Measurements from ENCODE around the gene ATP2A1.
"Not testable (repeated sequence)": the region's sequence is repeated elsewhere in the genome, so short reads cannot be mapped to it uniquely, and the experiment has no call there.

ATP2A1 gene

GRCh38 chr16:28881565-28881964 is 3.3 kb downstream of the ATP2A1 start:
- not testable (repeated sequence) for DNase-seq (ENCODE audit: low read depth, low spot score)

GRCh38 chr16:28882551-28883160 is 4.4 kb downstream of the ATP2A1 start:
- DNase-seq (ENCODE audit: low read depth, low spot score): no peak

- no peak for DNase-seq (ENCODE audit: low read depth, low spot score)
Measured at GRCh38 chr16:28883221-28883996, 5.1 kb downstream of the ATP2A1 start.

GRCh38 chr16:28884045-28884444 is 5.8 kb downstream of the ATP2A1 start:
- no peak for DNase-seq (ENCODE audit: low read depth, low spot score)

GRCh38 chr16:28886945-28887344 is 8.7 kb downstream of the ATP2A1 start:
- no peak for DNase-seq (ENCODE audit: low read depth, low spot score)

- DNase-seq (ENCODE audit: low read depth, low spot score): not testable (repeated sequence)
Measured at GRCh38 chr16:28890355-28890754, 12.1 kb downstream of the ATP2A1 start.

GRCh38 chr16:28891964-28892890 is 13.9 kb downstream of the ATP2A1 start:
- DNase-seq (ENCODE audit: low read depth, low spot score): no peak

- DNase-seq (ENCODE audit: low read depth, low spot score): no peak
Measured at GRCh38 chr16:28893291-28893690, 15.0 kb downstream of the ATP2A1 start.

GRCh38 chr16:28895609-28896008 is 17.3 kb downstream of the ATP2A1 start:
- DNase-seq (ENCODE audit: low read depth, low spot score): no peak

- no peak for DNase-seq (ENCODE audit: low read depth, low spot score)
Measured at GRCh38 chr16:28897826-28898225, 19.5 kb downstream of the ATP2A1 start.

- no peak for DNase-seq (ENCODE audit: low read depth, low spot score)
Measured at GRCh38 chr16:28898266-28898665, 20.0 kb downstream of the ATP2A1 start.

GRCh38 chr16:28898942-28899341 is 20.7 kb downstream of the ATP2A1 start:
- DNase-seq (ENCODE audit: low read depth, low spot score): no peak

- DNase-seq (ENCODE audit: low read depth, low spot score): no peak
Measured at GRCh38 chr16:28899882-28900590, 21.7 kb downstream of the ATP2A1 start.

- no peak for DNase-seq (ENCODE audit: low read depth, low spot score)
Measured at GRCh38 chr16:28900601-28901000, 22.3 kb downstream of the ATP2A1 start.

- no peak for DNase-seq (ENCODE audit: low read depth, low spot score)
Measured at GRCh38 chr16:28901862-28902261, 23.6 kb downstream of the ATP2A1 start.

- no peak for DNase-seq (ENCODE audit: low read depth, low spot score)
Measured at GRCh38 chr16:28902909-28903308, 24.6 kb downstream of the ATP2A1 start.

GRCh38 chr16:28903344-28904042 is 25.2 kb downstream of the ATP2A1 start:
- DNase-seq (ENCODE audit: low read depth, low spot score): no peak

GRCh38 chr16:28904363-28904762 is 26.1 kb downstream of the ATP2A1 start:
- no peak for DNase-seq (ENCODE audit: low read depth, low spot score)

- DNase-seq (ENCODE audit: low read depth, low spot score): no peak
Measured at GRCh38 chr16:28904828-28905227, 26.5 kb downstream of the ATP2A1 start.

- DNase-seq (ENCODE audit: low read depth, low spot score): no peak
Measured at GRCh38 chr16:28905229-28905754, 27.0 kb downstream of the ATP2A1 start.

Data from brain pericyte (primary cell).